GM21825 (cell line): Measurements from ENCODE around the gene DUOXA2.

Experiments
- ATAC-seq: cut with Tn5 transposase; IDR thresholded peaks from one replicate; pipeline ENCODE4 v1.9.1; 2021; ENCODE audit warnings: mild to moderate bottlenecking, moderate library complexity; ENCODE audit not compliant: unreplicated experiment

Gene DUOXA2

GRCh38 chr15:45116482-45117307 is 2.6 kb downstream of the DUOXA2 start:
- no peak for ATAC-seq

- ATAC-seq = peak; percentile 8
Measured at GRCh38 chr15:45117308-45118130, 3.4 kb downstream of the DUOXA2 start.

GRCh38 chr15:45118131-45118588 is 4.0 kb downstream of the DUOXA2 start:
- ATAC-seq = peak; percentile 93

GRCh38 chr15:45118996-45119395 is 4.9 kb downstream of the DUOXA2 start:
- ATAC-seq = no peak

GRCh38 chr15:45120081-45120972 is 6.2 kb downstream of the DUOXA2 start:
- ATAC-seq = no peak

- no peak for ATAC-seq
Measured at GRCh38 chr15:45121020-45121419, 6.9 kb downstream of the DUOXA2 start.

- no peak for ATAC-seq
Measured at GRCh38 chr15:45121706-45122417, 7.7 kb downstream of the DUOXA2 start.

- ATAC-seq = no peak
Measured at GRCh38 chr15:45122719-45123118, 8.6 kb downstream of the DUOXA2 start.

- no peak for ATAC-seq
Measured at GRCh38 chr15:45123397-45123796, 9.3 kb downstream of the DUOXA2 start.

- no peak for ATAC-seq
Measured at GRCh38 chr15:45126535-45127158, 12.5 kb downstream of the DUOXA2 start.

GRCh38 chr15:45128971-45129639 is 15.0 kb downstream of the DUOXA2 start:
- no peak for ATAC-seq

GRCh38 chr15:45129651-45130129 is 15.6 kb downstream of the DUOXA2 start, which contains the start of the genes DUOX1 and DUOXA1:
Gene DUOX1 (plus strand): TSS chr15:45129994. CDS start chr15:45131967, 1,973 bp downstream.
Gene DUOXA1 (minus strand): TSS chr15:45129879. CDS start chr15:45123014, 6,865 bp downstream.
- no peak for ATAC-seq

GRCh38 chr15:45130291-45131000 is 16.3 kb downstream of the DUOXA2 start:
- no peak for ATAC-seq

GRCh38 chr15:45131510-45131909 is 17.4 kb downstream of the DUOXA2 start:
- ATAC-seq = no peak

- no peak for ATAC-seq
Measured at GRCh38 chr15:45132844-45133560, 18.9 kb downstream of the DUOXA2 start.

GRCh38 chr15:45133561-45133920 is 19.4 kb downstream of the DUOXA2 start:
- no peak for ATAC-seq

- ATAC-seq = no peak
Measured at GRCh38 chr15:45134046-45134445, 19.9 kb downstream of the DUOXA2 start.
